COLO829 (cell line): Measurements from ENCODE around the gene EMP3.

Experiments used
- DNase-seq: peaks from one replicate; pipeline ENCODE4 v3.0.0; 2012; ENCODE audit warnings: low spot score

Gene EMP3

DNA sequence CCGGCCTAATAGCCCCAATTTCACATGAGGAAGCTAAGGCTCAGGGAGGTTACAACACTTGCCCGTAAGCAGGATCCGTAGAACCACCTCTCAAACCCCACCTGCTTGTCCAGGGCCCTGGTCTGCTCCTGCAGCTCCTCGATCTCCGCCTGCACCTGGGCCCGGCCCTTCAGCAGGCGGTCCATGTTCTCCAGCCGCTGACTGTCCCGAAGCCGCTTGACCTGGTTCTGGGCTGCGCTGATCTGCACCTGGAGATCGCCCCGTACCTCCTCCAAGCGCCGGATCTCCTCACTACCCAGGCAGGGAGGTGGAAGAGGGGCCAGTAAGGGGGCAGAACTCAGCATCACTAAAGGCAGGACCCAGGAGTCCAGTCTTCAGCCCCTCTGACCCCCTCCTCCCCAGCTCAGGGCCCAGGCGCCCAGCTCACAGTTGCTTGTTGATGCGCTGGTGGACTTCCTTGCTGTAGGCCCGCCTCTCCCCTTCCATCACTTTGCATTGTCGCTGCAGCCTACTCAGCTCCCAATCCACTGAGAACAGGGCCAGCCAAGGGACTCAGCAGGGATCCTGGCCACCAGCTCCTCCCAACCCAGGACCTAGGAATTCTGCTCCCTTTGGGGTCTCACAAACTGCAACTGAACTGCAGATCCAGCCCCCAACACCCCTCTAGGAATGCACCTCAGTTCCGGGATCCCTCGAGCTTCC, 6.9 kb upstream of the EMP3 start:
- DNase-seq = no peak

DNA sequence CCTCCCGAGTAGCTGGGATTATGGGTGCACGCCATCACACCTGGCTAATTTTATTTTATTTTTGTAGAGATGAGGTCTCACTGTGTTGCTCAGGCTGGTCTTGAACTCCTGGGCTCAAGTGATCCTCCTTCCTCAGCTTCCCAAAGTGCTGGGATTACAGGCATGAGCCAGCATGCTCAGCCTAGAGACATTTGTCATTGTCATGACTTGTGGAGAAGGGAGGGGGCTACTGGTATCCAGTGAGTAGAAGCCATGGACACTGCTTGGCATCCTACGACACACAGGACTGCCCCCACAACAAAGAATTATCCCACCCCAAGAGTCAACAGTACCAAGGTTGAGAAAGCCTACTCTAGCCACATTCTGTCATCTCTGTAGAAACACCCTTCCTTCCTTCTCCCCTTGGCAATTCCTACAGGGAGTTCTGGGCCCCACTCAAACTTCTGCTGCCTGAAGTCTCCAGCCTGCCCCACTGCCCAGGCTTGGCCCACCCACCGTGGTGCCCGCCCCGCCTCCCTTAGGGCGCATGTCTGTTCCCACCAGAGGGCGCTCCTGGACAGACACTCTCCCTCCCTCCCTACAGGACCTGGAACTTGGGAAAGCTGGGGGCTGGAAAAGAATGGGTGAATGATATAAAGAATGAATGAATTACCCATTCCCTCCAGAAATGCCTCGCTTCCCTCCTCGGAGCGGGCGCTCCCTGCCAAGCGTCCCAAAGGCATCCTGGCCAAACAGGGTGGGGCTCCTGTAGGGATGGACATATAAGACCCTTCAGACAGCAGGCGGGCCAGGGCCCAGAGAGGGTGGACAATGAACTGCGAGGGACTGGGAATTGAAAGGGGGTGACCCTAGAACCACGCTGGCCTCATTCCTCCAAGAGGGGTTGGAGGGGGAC, 5.5 kb upstream of the EMP3 start:
- peak; percentile 63 for DNase-seq

DNA sequence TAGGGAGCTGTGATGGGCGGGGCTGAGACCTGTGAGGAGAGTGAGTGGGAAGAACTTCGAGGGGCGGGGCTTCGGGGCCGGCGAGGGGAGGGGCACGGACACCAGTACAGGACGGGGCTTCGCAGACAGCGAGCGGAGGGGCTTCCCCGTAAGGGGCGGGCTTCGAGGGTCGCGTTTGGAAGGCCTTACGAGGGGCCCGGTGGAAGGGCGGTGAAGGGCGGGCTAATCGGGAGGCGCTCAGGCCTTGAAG, 4.1 kb upstream of the EMP3 start:
- peak; percentile 96 for DNase-seq

DNA sequence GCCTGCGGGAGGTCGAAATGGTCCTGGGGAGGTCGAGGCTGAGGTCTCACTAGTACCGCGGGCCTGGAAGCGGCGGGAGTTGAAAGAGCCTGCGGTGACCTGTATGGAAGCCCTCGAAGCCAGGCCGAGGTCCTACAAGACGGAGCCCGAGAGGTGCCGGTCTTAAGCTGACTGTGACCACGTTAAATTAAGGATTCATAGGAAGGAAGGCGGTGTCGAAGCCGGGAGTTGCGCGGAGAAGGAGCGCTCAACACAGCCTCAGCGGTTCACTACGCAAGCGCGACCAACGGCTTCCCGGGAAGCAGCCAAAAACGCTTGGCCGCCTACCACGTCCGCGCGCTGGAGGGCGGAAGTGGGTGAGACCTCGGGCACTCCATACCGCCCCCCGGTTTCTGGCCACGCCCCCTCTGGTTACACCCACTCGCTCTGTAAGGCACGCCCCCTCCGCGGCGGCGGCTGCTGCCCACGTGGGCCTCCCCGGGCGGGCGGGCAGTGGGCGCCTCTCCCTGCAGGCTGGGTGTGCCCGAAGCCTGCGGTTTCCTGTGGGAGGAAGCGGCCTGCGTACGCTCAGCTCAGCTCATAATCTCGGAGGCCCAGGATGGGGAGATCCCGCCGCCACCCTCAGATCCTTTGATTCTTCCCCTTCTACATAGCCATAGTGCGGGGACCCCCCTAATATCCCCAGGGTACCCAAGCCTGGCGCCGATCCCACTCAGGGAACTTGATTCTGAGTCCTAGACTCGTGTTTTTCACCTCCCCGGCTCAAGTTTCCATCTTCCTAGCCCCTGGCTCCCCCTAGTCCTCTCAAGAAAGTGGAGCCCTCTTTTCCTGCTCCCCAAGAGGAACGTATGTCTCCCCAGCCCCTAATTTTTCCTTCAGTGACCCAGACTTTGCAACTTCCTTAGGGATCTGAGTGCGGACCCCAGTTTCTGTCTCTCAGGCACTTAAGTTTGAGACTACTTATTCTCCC, 3.4 kb upstream of the EMP3 start:
- peak; percentile 97 for DNase-seq

DNA sequence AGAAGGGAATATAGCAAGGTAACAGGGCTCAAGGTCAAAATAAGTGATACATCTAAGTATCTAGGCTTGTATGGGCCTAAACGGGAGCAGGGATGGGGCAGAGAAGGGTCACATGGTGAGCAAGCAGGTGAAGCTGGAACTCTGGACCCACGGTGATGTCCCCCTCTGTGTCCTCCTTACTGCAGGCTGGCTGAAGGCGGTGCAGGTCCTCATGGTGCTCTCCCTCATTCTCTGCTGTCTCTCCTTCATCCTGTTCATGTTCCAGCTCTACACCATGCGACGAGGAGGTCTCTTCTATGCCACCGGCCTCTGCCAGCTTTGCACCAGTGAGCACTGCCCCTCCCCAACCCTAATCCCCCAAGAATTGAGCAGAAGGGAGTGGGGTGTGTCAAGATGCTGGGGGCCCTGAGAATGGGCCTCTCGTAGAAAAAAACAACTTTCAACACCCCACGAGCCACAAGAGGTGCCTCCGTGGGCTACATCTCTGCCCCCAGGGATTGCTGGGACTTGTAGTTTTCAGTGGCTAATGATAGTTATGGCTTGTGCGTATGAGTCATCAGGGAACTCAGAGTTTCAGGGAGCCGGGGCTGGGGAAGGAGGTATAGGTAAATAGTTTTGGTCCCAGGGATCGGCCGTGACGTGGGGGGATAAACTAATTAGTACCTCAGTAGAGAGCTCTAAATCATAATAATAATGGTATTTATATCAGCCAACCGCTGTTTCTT, 4.0 kb downstream of the EMP3 start:
- no peak for DNase-seq

DNA sequence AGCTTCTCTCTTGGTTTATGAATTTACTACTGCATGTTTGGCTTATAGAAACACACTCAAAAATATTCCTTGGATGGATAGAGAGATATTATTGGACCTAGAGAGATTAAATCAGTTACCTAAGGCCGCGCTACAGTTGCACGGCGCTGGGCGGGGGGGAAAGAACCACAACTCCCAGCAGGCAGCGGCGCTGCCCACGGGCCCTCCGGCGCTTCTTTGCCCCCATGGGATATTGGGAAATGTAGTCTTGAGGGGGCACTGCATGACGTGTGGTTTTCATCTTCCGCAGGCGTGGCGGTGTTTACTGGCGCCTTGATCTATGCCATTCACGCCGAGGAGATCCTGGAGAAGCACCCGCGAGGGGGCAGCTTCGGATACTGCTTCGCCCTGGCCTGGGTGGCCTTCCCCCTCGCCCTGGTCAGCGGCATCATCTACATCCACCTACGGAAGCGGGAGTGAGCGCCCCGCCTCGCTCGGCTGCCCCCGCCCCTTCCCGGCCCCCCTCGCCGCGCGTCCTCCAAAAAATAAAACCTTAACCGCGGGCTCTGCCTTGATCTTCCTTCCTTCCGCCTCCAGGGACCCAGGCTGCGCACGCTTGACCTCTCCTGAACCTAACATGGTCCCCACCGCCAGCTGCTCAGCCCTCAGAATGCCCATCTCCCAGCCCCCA, 4.8 kb downstream of the EMP3 start:
- no peak for DNase-seq

DNA sequence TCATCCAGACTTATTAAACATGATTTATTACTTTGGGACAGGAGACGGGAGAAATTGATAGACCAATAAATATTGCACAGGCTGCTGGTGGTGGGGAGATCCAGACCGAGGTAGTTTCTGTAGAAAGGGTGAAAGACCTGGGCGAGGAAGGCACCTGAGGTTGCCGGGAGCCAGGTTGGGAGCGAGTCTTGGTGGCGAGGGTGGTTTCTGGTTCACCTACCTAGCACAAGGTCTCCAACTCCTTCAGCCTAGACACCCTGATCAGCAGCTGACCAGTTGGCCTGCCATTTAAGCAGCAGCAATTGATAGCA, 7.0 kb downstream of the EMP3 start:
- no peak for DNase-seq

DNA sequence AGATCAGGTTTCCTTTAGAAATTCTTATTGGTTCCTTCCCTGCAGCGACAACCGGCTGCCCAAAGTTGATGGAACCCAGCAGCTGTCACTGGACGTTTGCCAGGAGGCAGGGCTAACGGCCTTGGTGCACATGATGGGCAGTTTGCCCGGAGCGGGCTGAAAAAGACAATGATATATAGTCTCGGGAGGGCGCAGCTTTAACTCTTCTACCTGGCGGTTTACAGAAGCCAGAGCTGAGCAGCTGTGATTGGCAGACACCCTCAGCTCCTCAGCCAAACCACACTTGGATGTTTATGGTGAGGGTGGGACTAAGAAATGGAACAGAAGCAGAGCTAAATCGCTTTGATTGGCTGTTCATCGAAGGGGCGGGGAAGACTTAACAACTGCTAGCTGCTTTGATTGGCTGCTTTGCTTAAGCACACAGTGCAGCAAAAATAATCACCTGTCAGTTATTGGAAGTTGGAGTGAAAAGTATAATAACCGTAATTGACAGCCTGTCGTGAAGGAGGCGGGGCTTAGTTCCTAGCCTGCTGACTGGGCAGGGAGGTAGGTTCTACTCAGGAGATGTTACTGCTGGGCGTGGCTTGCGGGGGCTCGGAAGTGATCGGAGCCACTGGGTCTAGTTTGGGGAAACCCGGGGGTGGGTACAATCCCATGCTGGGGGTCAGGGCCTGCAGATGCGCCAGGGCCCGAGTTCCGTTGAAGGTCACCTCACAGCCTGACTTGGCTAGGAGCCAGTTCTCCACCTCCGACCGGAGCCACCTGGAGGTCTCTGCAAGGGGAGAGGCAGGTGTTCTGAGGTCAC, 7.5 kb downstream of the EMP3 start:
- DNase-seq = peak; percentile 98

DNA sequence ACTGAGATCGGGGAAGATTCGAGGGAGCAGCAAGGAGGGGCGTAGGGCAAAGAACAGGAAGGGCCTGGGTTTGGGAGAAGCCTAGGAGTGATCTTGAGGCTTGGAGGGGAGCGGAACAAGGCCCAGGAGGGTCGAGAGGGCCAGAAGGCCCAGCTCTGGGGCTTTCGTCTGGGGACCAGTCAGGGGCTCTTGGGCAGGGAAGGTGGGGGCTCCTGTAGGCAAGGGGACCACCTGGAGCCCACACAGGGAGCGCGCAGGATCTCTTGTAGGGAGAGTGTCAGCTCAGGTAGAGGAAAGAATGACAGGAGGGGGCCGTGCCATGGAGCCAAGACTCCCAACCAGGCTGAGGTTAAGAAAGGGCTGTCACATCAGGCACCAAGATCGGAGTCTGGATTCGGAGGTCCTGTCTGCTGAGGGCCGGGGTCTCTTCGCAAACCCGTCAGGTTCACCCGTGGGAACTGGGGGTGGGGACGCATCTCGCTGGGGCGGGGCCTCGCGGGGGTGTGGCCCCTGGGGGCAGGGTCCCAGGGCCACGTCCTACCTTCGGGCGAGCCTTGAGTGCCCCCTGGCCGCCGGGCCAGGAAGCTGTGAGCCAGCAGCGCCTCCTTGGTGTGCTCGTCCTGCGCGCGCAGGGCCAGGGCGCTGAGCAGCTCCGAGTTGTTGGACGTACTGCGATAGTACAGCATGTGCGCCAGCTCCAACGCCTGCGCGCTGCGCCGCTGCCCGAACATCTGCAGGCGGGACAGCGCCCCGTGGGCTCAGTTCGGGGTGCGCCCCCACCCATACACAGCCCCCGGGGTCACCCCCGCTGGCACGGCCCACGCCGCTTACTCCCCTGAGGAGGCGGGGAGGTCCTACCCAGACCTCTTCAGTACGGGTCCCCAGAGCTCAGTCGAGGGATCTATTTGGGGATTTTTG, 8.4 kb downstream of the EMP3 start:
- DNase-seq = peak; percentile 95

DNA sequence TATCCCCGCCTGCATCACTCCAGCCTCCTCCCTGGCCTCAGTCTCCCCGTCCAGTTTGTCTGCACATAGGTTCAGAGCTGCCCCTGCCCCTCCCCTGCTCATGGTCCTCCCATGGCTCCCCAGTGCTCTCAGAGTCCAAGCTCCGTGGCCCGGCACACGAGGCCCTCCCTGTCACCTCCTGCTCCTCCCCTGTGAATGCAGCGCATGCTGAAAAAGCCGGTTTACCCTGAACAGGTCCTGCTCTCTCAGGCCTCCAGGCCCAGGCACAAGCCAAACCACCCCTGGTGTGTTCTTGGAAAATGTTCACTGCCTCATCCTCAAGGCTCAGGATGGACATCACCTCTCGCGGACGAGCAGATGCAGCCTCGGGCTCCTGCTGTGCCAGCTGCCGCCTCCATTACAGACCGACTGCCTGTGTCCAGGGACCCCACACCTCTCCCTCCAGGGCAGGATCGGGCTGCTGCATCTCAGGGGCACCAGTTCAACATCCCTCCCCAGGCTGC, 13.0 kb downstream of the EMP3 start:
- DNase-seq = no peak

DNA sequence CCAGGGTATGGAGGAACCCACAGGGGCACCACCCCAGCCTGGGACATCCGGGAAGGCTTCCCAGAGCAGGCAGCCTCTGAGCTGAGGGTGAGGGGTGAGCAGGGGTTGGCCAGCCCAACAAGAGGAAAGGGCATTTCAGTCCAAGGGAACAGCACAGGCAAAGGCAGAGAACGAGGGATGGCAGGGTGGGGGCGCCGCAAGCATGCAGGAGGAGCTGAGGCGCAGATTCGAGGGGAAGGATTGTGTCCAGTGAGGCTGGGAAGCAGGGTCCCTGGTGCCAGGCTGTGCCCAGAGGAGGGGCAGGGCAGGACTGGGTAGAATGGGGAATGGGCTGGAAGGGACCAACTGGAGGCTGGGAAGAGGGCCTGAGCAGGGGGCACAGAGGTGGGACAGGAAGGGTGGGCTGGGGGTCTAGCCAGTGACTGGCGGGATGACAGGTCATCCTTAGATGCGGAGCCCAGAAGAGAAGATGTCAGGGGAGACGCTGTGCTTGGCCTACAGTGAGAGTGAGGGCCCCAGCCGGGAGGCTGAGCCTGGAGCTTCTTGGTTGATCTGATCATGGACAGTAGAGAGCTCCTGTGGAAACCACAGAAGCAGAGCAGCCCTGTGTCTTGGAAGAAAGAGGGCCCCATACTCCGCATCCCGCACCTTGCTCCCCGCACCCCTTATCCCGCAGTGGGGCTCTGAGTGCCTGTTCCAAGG, 13.6 kb downstream of the EMP3 start:
- DNase-seq = no peak

DNA sequence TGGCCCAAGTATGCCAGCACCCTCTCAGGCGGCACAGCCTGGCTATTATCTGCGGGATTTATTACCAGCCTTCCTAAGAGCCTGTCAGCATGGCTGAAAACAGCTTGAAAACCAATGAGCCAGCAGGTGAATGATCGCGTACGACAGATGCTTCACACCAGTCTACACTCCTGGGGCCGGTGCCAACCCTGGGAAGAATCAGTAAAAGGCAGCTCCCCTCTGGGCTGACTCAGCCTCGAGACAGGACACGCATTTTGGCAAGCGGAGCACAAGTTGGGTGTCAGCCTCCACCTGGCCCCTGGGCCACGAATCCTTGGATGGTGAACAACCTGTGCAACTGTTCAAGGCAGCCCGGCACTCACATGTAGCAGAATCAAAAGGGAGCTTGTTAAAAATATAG, 15.6 kb downstream of the EMP3 start:
- no peak for DNase-seq

DNA sequence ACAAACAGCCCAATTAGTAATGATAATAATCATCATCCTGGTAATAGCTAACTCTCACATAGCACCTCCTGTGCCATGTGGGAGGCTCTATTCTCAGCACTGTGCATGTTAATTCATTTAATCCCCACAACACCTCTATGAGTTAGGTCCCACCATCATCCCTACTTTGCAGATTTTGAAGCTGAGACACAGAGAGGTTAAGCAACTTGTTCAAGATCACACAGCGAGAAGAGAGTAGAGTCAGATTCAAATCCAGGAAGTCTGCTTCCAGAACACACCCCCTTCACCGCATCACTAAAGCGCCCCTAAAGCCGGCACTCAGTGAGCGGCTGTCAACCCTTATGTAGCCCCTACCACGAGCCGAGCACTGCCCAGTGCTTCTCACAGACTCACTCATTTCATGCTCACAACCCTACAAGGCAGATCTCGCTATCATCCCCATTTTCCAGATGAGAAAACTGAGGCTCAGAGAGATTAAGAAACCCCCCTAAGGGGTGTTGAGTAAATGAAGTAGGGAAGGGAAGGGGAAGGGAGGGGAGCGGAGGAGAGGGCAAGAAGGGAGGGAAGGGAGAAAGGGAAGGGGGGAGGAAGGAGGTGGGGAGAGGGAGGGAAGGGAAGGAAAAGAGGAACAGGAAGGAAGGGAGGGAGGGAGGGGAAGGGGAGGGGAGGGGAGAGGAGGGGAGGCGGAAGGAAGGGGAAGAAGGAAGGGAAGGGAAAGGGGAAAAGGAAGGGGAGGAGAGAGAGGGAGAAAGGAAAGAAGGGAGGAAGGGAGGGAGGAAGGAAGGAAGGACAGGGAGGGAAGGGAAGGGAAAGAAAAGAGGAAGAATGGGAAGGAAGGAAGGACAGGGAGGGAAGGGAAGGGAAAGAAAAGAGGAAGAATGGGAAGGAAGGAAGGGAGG, 16.4 kb downstream of the EMP3 start:
- no peak for DNase-seq

DNA sequence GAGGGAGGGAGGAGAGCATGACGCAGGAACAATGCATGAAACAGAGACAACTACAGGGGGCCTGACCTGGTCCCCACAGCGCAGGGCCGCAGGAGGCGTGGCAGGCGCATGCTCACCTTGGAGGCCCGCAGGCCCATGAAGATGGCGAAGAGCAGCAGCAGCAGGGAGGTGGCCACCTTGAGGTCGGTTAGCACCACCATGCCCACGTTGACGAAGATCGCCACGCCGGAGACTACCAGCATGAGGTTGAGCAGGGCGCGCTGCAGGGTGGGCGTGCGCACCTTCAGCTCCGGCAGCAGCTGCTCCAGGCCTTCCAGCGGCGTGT, 17.0 kb downstream of the EMP3 start:
- no peak for DNase-seq

DNA sequence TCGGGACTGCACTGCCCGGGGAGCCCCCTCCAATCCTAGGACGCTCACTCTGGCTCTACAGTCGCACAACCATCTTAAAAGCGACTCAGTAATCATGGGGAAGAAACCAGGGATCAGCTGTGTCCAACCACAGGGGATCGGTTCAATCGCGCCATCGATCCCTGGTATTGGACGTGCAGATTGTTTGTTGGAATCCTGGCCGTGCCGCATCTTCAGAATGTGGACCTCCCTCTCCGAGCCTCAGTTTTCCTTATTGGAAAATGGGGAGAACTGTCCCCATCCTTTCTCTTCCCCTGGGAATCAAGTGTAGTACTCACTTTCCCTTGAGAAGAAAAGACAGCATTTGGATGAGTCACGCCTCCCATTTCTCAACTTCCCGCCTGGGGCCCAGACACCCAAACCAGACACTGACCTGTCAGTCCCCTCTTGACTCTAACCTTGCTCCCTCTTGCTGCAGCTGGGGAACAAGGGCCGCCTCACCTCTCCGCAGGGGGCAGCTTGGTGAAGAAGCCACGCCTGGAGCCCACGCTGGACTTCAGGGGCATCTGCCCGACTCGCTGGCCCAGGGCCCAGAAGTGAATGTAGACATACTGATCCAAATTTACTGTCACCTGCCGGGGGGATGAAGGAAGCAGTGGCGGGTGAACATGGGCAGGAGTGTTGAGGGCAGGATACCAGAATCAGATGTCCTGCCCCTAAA, 17.6 kb downstream of the EMP3 start:
- DNase-seq = no peak

DNA sequence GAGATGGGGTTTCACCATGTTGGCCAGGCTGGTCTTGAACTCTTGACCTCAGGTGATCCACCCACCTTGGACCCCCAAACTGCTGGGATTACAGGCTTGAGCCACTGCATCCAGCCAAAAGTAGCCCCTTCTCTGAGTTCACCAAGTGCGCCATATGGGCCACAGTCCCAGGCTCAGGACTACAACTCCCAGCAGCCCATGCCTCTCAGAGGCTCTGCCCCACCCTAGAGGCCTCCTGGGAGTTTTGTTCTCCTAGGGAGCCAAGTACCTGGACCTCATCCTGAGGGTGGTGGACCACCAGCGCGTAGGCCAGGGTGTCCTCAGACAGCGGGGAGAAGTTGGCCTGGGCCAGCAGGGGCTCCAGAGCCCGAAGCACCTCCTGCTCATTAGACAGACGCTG, 19.5 kb downstream of the EMP3 start:
- DNase-seq = no peak

DNA sequence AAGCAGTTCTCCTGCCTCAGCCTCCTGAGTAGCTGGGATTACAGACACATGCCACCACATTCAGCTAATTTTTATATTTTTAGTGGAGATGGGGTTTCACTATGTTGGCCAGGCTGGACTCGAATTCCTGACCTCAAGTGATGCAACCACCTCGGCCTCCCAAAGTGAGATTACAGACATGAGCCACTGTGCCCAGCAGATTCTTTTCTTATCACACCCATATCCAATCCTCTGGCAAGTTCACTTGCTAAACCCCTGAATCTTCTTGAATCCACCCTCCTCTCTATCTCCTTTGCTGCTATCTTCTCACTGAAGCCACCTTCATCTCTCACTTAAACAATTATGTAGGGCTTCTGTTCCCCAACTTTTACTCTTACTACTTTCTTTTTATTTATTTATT, 20.8 kb downstream of the EMP3 start:
- no peak for DNase-seq
